PC-9 (cell line): ENCODE data around the gene PALM. TPM values are rescaled to one million over a fixed set of nuclear protein-coding genes. Genes with fewer than 3 reads are reported as not detected.

Experiments
- BruUV-seq: library from RNA; stranded (reverse); fragments of 400-500 nt; replicated peaks from 2 replicates; lab custom pipeline; 2021; lab: Mats Ljungman, UMichigan
- CTCF ChIA-PET: fragments of 300-600 bp; sonication (Branson Sonifier 250); formaldehyde crosslinking; loops from one replicate; lab custom pipeline; 2022; ENCODE audit warnings: antibody characterized with exemption; lab: Charles Lee
- POLR2A ChIA-PET: fragments of 300-600 bp; sonication (Branson Sonifier 250); formaldehyde crosslinking; loops from one replicate; lab custom pipeline; 2022; ENCODE audit warnings: antibody characterized with exemption; ENCODE audit not compliant: unreplicated experiment; lab: Charles Lee
- DNase-seq, 2 experiments: peaks; one replicate each; pipeline versions ENCODE4 v3.0.0 to v3.0.0-alpha.2; 2015 to 2022; ENCODE audit warnings: mixed read lengths in 1 of 2
- H2AFZ ChIP-seq: fragments of 200-600 bp; sonication (generic); 2 replicates; pipeline ENCODE4 v1.8.1; 2017; ENCODE audit warnings: antibody characterized with exemption
- H3F3A ChIP-seq: fragments of 200-600 bp; sonication (generic); 2 replicates; pipeline ENCODE4 v1.8.1; 2017; ENCODE audit warnings: antibody characterized with exemption, mild to moderate bottlenecking, low read depth; ENCODE audit not compliant: insufficient read depth
- H3K27ac ChIP-seq: fragments of 200-600 bp; sonication (generic); 2 replicates; pipeline ENCODE4 v1.6.1; 2016; ENCODE audit warnings: mixed run types
- H3K27me3 ChIP-seq: fragments of 200-600 bp; sonication (generic); 2 replicates; pipeline ENCODE4 v1.6.1; 2016; ENCODE audit warnings: low read depth, mixed run types; ENCODE audit not compliant: insufficient read depth
- H3K36me3 ChIP-seq: fragments of 200-600 bp; sonication (generic); 2 replicates; pipeline ENCODE4 v1.6.1; 2016; ENCODE audit warnings: low read depth, mixed run types
- H3K4me1 ChIP-seq: fragments of 200-600 bp; sonication (generic); replicated peaks from 2 replicates; pipeline ENCODE4 v1.6.1; 2016; ENCODE audit warnings: mixed run types; ENCODE audit not compliant: insufficient read depth
- H3K4me2 ChIP-seq: fragments of 200-600 bp; sonication (generic); 2 replicates; pipeline ENCODE4 v1.6.1; 2017; ENCODE audit warnings: mixed run types
- H3K4me3 ChIP-seq: fragments of 200-600 bp; sonication (generic); 2 replicates; pipeline ENCODE4 v1.6.1; 2016; ENCODE audit warnings: mixed run types
- H3K79me2 ChIP-seq: fragments of 200-600 bp; sonication (generic); 2 replicates; pipeline ENCODE4 v1.6.1; 2017; ENCODE audit warnings: low read depth, mixed run types
- H3K9me2 ChIP-seq: fragments of 200-600 bp; sonication (generic); 2 replicates; pipeline ENCODE4 v1.8.1; 2017; ENCODE audit warnings: mild to moderate bottlenecking; ENCODE audit not compliant: insufficient read depth
- H3K9me3 ChIP-seq: fragments of 200-600 bp; sonication (generic); 2 replicates; pipeline ENCODE4 v1.8.1; 2016; ENCODE audit warnings: low read depth; ENCODE audit not compliant: insufficient read depth
- H4K20me1 ChIP-seq: fragments of 200-600 bp; sonication (generic); 2 replicates; pipeline ENCODE4 v1.8.1; 2017; ENCODE audit not compliant: insufficient read depth
- EZH2 ChIP-seq: fragments of 200-600 bp; sonication (generic); IDR thresholded peaks from 2 replicates; pipeline ENCODE4 v1.8.0; 2017; ENCODE audit warnings: antibody characterized with exemption, low read depth
- intact Hi-C: fragments of 100-400 bp; cut with micrococcal nuclease; formaldehyde crosslinking; loops from one replicate; pipeline ENCODE4 v1.10.0; 2022; ENCODE audit not compliant: unreplicated experiment
- total RNA-seq: library from RNA; stranded (reverse); gene quantifications from 2 replicates; pipeline ENCODE4 v1.2.3, GENCODE V29; 2021
- TF ChIP-seq, protein P1 (sequence below): fragments of 200-600 bp; sonication (generic); conservative IDR thresholded peaks from 2 replicates; pipeline ENCODE4 v1.6.1; 2017; ENCODE audit warnings: mixed run types, antibody characterized with exemption, mild to moderate bottlenecking, moderate library complexity

Gene PALM
- total RNA-seq, 1 experiment from 2014 or later, result 1.8 TPM

DNA sequence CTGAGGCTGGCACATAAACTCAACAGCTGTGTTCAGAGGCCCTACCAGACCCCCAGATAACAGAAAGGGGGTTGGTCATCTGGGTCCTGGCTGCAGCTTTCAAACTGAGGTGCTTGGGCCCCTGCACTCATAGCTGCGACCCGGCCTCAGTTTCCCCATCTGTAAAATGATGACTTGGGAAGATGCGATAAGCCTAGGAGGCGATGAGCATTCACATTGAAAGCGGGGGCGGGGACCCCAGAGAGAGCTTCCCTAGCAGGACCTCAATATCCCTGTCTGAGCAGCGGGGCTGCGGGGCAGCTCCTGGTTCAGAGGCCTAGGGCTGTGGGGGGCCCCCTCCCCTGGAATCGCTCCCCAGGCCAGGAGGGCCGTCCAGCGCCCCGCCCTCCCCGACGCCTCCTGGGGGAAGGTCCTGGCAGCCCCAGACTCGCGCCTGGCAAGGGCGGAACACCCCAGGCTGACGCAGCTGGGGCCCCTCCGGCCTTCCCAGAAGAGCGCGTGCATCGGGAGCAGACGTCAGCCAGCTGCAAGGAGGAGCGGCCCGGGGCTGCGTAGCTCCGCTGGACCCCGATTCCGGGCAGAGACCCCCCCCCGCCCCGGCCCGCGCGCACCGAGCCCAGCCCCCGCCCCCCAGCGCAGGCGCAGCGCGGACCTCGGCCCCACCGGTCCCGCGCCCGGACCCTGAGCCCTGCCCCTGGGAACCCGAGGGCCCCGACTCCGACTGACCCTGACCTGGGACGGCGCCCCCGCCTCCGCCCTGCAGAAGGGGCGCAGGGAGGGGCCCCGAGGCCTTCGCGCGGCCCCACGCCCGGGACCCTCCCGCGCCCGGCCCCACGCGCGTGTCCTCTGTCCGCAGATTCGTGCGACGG lies 29.1 kb upstream of the PALM start:
- H3K9me2 ChIP-seq, result no peaks in the 10 kb centered on the region
- TF ChIP-seq, protein P1, sequence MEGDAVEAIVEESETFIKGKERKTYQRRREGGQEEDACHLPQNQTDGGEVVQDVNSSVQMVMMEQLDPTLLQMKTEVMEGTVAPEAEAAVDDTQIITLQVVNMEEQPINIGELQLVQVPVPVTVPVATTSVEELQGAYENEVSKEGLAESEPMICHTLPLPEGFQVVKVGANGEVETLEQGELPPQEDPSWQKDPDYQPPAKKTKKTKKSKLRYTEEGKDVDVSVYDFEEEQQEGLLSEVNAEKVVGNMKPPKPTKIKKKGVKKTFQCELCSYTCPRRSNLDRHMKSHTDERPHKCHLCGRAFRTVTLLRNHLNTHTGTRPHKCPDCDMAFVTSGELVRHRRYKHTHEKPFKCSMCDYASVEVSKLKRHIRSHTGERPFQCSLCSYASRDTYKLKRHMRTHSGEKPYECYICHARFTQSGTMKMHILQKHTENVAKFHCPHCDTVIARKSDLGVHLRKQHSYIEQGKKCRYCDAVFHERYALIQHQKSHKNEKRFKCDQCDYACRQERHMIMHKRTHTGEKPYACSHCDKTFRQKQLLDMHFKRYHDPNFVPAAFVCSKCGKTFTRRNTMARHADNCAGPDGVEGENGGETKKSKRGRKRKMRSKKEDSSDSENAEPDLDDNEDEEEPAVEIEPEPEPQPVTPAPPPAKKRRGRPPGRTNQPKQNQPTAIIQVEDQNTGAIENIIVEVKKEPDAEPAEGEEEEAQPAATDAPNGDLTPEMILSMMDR, result no peak
- TF ChIP-seq EZH2, result no peak
- ChIA-PET CTCF (interaction anchor here (0.6 kb wide), 1 partner anchor 51 kb away, joined by 3 read pairs; no protein-coding TSS in a partner anchor), POLR2A (interaction anchor here (0.7 kb wide), 1 partner anchor 104 kb away, joined by 6 read pairs; no protein-coding TSS in a partner anchor)
- DNase-seq, result peak in 1 of 2 experiments; percentile 55
- peaks cover 30% of the 10 kb centered on the region for H3K4me1 ChIP-seq
- intact Hi-C loops, result no loop called here
- peak overlapping the region; percentile 95 for H3K4me2 ChIP-seq
- BruUV-seq, result no TSS peak
- H3K36me3 ChIP-seq, result no peaks in the 10 kb centered on the region
- peaks cover 33% of the 10 kb centered on the region for H3F3A ChIP-seq
- H4K20me1 ChIP-seq, result no peaks in the 10 kb centered on the region
- peak overlapping the region; percentile 75 for H3K4me3 ChIP-seq
- no peaks in the 10 kb centered on the region for H3K27me3 ChIP-seq
- H3K79me2 ChIP-seq, result peaks cover 19% of the 10 kb centered on the region
- H3K9me3 ChIP-seq, result no peaks in the 10 kb centered on the region
- H3K27ac ChIP-seq, result no peak overlapping the region; the same call in 1 of the 2 replicates
- H2AFZ ChIP-seq, result no peak overlapping the region

DNA sequence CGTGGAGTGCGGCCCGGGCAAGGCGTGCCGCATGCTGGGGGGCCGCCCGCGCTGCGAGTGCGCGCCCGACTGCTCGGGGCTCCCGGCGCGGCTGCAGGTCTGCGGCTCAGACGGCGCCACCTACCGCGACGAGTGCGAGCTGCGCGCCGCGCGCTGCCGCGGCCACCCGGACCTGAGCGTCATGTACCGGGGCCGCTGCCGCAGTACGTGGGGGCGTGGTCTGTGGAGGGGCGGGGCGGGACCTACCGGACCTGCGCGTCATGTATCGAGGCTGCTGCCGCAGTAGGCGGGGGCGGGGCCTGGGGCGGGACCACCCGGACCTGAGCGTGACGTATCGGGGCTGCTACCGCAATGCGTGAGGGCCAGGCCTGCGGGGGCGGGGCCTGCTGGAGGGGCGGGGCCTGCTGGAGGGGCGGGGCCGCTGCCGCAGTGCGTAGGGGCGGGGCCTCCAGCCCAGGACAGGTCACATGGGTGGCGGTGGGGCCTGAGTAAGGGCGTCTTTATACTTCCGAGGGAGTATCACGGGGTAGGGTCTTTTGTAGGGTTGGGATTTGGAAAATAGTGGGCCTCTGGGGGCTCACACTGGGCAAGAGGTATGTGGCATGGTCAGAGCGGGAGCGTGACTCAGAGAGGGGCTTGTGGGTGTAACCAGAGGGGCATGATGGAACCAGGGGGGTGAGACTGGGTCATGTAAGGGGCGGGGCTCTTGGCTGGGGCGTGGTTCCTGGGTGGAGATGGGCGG lies 28.3 kb upstream of the PALM start:
- peaks cover 29% of the 10 kb centered on the region for H3F3A ChIP-seq
- no peaks in the 10 kb centered on the region for H4K20me1 ChIP-seq
- H3K4me1 ChIP-seq, result peaks cover 30% of the 10 kb centered on the region
- no TSS peak for BruUV-seq
- peak overlapping the region; percentile 67 for H3K27ac ChIP-seq
- no peaks in the 10 kb centered on the region for H3K9me2 ChIP-seq
- H3K4me3 ChIP-seq, result peak overlapping the region; percentile 75
- TF ChIP-seq, protein P1, result no peak; the same call in 1 of the 2 replicates
- no peak for TF ChIP-seq EZH2
- POLR2A ChIA-PET, result no interaction called here
- H3K4me2 ChIP-seq, result peak overlapping the region; percentile 95
- no peaks in the 10 kb centered on the region for H3K9me3 ChIP-seq
- intact Hi-C loops, result no loop called here
- CTCF ChIA-PET, result no interaction called here
- H2AFZ ChIP-seq, result peak overlapping the region; percentile 78; the same call in 1 of the 2 replicates
- H3K36me3 ChIP-seq, result no peaks in the 10 kb centered on the region
- peaks cover 19% of the 10 kb centered on the region for H3K79me2 ChIP-seq
- H3K27me3 ChIP-seq, result no peaks in the 10 kb centered on the region
- DNase-seq, result peak; percentile 94 to 98
